ENCODE measurements around the gene KSR1. TPM values are rescaled to one million over a fixed set of nuclear protein-coding genes. Genes with fewer than 3 reads are reported as not detected.

KSR1 gene
- polyA plus RNA-seq, 1 of the 3 experiments (the other 2 are of a cell fraction): 7.5 TPM

DNA sequence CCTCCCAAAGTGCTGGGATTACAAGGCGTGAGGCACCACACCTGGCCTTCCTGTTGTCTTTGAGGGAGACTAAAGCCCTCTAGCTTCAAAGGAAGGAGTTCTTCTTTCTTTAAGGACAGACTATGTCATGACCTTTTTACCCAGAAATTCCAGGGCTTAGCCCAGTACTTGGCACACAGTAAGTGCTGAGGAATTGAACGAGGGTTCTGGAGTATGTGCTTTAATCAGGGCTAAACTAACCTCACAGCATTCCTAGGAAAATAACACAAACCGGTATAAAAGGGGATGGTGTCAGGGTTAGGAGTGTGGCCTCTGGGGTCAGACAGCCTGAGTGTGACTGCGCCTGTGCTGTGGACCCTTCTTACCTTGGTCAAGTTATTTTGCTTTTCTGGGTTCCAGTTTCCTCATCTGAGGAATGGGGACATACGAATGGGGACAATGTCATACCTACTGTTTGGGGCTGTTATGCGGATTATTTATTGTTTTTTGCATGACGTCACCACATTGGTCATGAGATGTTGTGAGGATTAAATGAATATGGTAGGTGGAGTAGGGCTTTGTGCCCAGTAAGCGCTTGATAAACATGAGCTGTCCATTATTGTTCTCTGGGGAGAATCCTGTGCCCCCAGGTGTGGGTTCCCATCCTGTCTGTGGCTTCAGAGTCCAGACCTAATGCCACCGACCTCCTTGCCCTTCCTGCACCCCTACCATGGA lies 21.9 kb downstream of the KSR1 start:
- TF ChIP-seq FOXM1 (IDR thresholded peaks at IDR 0.05; ENCODE audit: low read depth): no peak
- no peak for TF ChIP-seq MEF2A (IDR thresholded peaks at IDR 0.05; ENCODE audit: borderline replicate concordance, low read depth)
- TF ChIP-seq GATA2 (CRISPR knock-in tag; IDR thresholded peaks at IDR 0.05): no peak
- TF ChIP-seq TCF12 (IDR thresholded peaks at IDR 0.05): no peak
- TF ChIP-seq, protein P1, sequence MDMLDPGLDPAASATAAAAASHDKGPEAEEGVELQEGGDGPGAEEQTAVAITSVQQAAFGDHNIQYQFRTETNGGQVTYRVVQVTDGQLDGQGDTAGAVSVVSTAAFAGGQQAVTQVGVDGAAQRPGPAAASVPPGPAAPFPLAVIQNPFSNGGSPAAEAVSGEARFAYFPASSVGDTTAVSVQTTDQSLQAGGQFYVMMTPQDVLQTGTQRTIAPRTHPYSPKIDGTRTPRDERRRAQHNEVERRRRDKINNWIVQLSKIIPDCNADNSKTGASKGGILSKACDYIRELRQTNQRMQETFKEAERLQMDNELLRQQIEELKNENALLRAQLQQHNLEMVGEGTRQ (IDR thresholded peaks at IDR 0.05; ENCODE audit: borderline replicate concordance, low read depth, low read length): no peak
- TF ChIP-seq, protein P2, sequence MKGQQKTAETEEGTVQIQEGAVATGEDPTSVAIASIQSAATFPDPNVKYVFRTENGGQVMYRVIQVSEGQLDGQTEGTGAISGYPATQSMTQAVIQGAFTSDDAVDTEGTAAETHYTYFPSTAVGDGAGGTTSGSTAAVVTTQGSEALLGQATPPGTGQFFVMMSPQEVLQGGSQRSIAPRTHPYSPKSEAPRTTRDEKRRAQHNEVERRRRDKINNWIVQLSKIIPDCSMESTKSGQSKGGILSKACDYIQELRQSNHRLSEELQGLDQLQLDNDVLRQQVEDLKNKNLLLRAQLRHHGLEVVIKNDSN (IDR thresholded peaks at IDR 0.05; ENCODE audit: borderline replicate concordance, low read depth): no peak
- no peak for TF ChIP-seq EZH2phosphoT487 (IDR thresholded peaks at IDR 0.05; ENCODE audit: borderline replicate concordance, low read depth)
- no peak for TF ChIP-seq EP300 (IDR thresholded peaks at IDR 0.05; ENCODE audit: borderline replicate concordance in 1 of 2, low read depth in 1 of 2, low read length in 1 of 2)
- no peak for TF ChIP-seq RFX5 (IDR thresholded peaks at IDR 0.05; ENCODE audit: low read length)
- no peak for TF ChIP-seq MAX (IDR thresholded peaks at IDR 0.05; ENCODE audit: low read depth)
- TF ChIP-seq TEAD4 (IDR thresholded peaks at IDR 0.05; ENCODE audit: borderline replicate concordance, insufficient read depth): no peak
- Histone ChIP-seq H3K36me3 (replicated peaks in 1 of 2; ENCODE audit: control insufficient read depth in 1 of 2, insufficient read depth in 2 of 2, low read length in 1 of 2) (no peaks in the 10 kb centered on the region), H3K27me3 (ENCODE audit: insufficient read depth) (no peaks in the 10 kb centered on the region), H4K20me1 (ENCODE audit: insufficient read depth) (no peaks in the 10 kb centered on the region), H3K79me2 (ENCODE audit: insufficient read depth) (peaks cover 8% of the 10 kb centered on the region), H3K27ac (ENCODE audit: low read depth in 2 of 2, low read length in 1 of 2) (no peak overlapping the region), H3K4me2 (no peak overlapping the region), H3K4me3 (ENCODE audit: low read depth in 2 of 2, low read length in 1 of 2) (no peak overlapping the region), H3K9ac (no peak overlapping the region), H3K4me1 (ENCODE audit: control insufficient read depth in 1 of 2, insufficient read depth in 2 of 2, low read depth in 1 of 2, low read length in 1 of 2) (peaks cover 0 to 21% of the 10 kb centered on the region in 2 experiments; a peak in 1 of 4 replicates), H2AFZ (ENCODE audit: low read depth) (no peak overlapping the region), H3K9me2 (no peaks in the 10 kb centered on the region), H3F3A (replicated peaks; ENCODE audit: insufficient read depth) (no peaks in the 10 kb centered on the region), H3K9me3 (no peaks in the 10 kb centered on the region)
- DNase-seq: no peak
- ChIA-PET POLR2A (no interaction called here), CTCF (interaction anchor here (1.0 to 1.3 kb wide), 2 partner anchors 10 to 16 kb away, joined by 3 to 4 read pairs; no protein-coding TSS in a partner anchor)
- 92% methylated on average over 8 of the region's 9 CpGs for WGBS (ENCODE audit: low lambda C conversion rate)

- POLR2A ChIA-PET: no interaction called here
- Histone ChIP-seq H2AFZ (ENCODE audit: low read depth) (no peak overlapping the region), H3K27ac (ENCODE audit: low read depth in 2 of 2, low read length in 1 of 2) (no peak overlapping the region), H3K36me3 (replicated peaks in 1 of 2; ENCODE audit: control insufficient read depth in 1 of 2, insufficient read depth in 2 of 2, low read length in 1 of 2) (no peaks in the 10 kb centered on the region), H3F3A (replicated peaks; ENCODE audit: insufficient read depth) (no peaks in the 10 kb centered on the region), H4K20me1 (ENCODE audit: insufficient read depth) (no peaks in the 10 kb centered on the region), H3K9me2 (no peaks in the 10 kb centered on the region), H3K4me3 (ENCODE audit: low read depth in 2 of 2, low read length in 1 of 2) (no peak overlapping the region), H3K27me3 (ENCODE audit: insufficient read depth) (no peaks in the 10 kb centered on the region), H3K4me1 (ENCODE audit: control insufficient read depth in 1 of 2, insufficient read depth in 2 of 2, low read depth in 1 of 2, low read length in 1 of 2) (peaks cover 0 to 12% of the 10 kb centered on the region in 2 experiments; a peak in 1 of 4 replicates), H3K9me3 (no peaks in the 10 kb centered on the region), H3K4me2 (no peak overlapping the region), H3K9ac (no peak overlapping the region), H3K79me2 (ENCODE audit: insufficient read depth) (peaks cover 8% of the 10 kb centered on the region)
- 93% methylated on average over 10 of the region's 10 CpGs for WGBS (ENCODE audit: low lambda C conversion rate)
- no peak for DNase-seq
- CTCF ChIA-PET: interaction anchor here (1.4 kb wide), 1 partner anchor 16 kb away, joined by 3 read pairs; no protein-coding TSS in a partner anchor
- TF ChIP-seq ZBTB33 (IDR thresholded peaks at IDR 0.05; ENCODE audit: borderline replicate concordance, low read depth) (no peak), FOXM1 (IDR thresholded peaks at IDR 0.05; ENCODE audit: low read depth) (no peak), ELF1 (IDR thresholded peaks at IDR 0.05) (no peak), POLR2AphosphoS5 (IDR thresholded peaks at IDR 0.05; ENCODE audit: low read depth, low read length) (no peak), JUND (IDR thresholded peaks at IDR 0.05) (no peak), RAD21 (IDR thresholded peaks at IDR 0.05; ENCODE audit: low read length) (no peak), TEAD4 (IDR thresholded peaks at IDR 0.05; ENCODE audit: borderline replicate concordance, insufficient read depth) (no peak), RXRA (IDR thresholded peaks at IDR 0.05; ENCODE audit: borderline replicate concordance, low read depth) (no peak), YY1 (IDR thresholded peaks at IDR 0.05; ENCODE audit: low read depth) (no peak), GABPA (IDR thresholded peaks at IDR 0.05; ENCODE audit: low read depth) (no peak), CHD2 (IDR thresholded peaks at IDR 0.05; ENCODE audit: low read length, partially characterized antibody) (no peak), GATA2 (CRISPR knock-in tag; IDR thresholded peaks at IDR 0.05) (no peak)
- TF ChIP-seq, protein P1 (IDR thresholded peaks at IDR 0.05; ENCODE audit: borderline replicate concordance, low read depth, low read length): no peak
- TF ChIP-seq, protein P3, sequence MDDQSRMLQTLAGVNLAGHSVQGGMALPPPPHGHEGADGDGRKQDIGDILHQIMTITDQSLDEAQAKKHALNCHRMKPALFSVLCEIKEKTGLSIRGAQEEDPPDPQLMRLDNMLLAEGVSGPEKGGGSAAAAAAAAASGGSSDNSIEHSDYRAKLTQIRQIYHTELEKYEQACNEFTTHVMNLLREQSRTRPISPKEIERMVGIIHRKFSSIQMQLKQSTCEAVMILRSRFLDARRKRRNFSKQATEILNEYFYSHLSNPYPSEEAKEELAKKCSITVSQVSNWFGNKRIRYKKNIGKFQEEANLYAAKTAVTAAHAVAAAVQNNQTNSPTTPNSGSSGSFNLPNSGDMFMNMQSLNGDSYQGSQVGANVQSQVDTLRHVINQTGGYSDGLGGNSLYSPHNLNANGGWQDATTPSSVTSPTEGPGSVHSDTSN (IDR thresholded peaks at IDR 0.05): no peak
Measured at GRCh38 chr17:27478901-27479538, 22.8 kb downstream of the KSR1 start.
